ENCODE data around the gene KNL1. TPM values are rescaled to one million over a fixed set of nuclear protein-coding genes. Genes with fewer than 3 reads are reported as not detected.

The KNL1 gene
- total and polyA plus RNA-seq, 2 of the 8 experiments (the other 6 are each of a cell fraction or from before 2014, with no cell fraction given): 4.4 to 22.5 TPM

DNA sequence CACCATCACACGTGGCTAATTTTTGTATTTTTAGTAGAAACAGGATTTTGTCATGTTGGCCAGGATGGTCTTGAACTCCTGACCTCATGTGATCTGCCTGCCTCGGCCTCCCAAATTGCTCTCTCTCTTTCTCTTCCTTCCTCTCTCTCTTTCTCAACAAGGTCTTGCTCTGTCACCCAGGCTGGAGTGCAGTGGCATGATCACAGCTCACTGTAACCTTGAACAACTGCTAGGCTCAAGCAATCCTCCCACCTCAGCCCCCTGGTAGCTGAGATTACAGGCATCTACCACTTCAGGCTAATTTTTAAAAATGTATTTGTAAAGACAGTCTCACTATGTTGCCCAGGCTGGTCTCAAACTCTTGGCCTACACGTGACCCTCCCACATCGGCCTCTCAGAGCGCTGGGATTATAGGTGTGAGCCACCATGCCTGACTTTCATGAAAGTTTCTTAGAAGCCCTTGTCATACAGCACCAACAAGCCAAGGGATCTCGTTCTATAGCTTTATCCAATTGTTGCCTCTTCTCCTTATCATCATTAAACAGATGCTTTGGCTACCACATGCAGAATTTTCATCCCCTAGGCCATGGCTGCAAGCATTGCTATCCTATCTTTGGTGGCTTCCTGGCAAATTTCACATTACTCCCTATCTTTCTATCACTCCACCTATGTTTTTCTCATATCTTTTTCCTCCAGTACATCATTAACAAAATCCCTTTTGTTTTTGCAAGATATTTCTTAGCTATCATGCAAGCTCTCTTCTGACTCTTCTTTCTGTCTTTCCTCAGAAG, 34.9 kb upstream of the KNL1 start:
- no peak overlapping the region for H3K56ac ChIP-seq (replicated peaks; ENCODE audit: insufficient read length, low read depth, low read length)
- no peaks in the 10 kb centered on the region for H4K20me1 ChIP-seq (replicated peaks in 1 of 2; ENCODE audit: control insufficient read depth in 1 of 2, insufficient read depth in 2 of 2, low read length in 2 of 2)
- no peak overlapping the region for H2BK5ac ChIP-seq (ENCODE audit: low read depth, low read length)
- H3K27me3 ChIP-seq (replicated peaks in 1 of 4; ENCODE audit: control insufficient read depth in 3 of 4, extremely low read depth in 1 of 4, insufficient read depth in 3 of 4, low read length in 3 of 4): no peaks in the 10 kb centered on the region
- no peaks in the 10 kb centered on the region for H3K79me2 ChIP-seq (ENCODE audit: control insufficient read depth in 1 of 2, insufficient read depth in 2 of 2, low read length in 2 of 2)
- WGBS, 2 experiments (ENCODE audit: extremely low coverage in 1 of 2, insufficient coverage in 1 of 2, insufficient read length in 1 of 2, insufficient replicate concordance in 2 of 2, low coverage in 1 of 2, low lambda C conversion rate in 2 of 2, missing lambda C conversion rate in 1 of 2): 91% methylated on average over 6 of the region's 6 CpGs; no CpG with 5 or more reads in 1 of the 2 experiments
- no peak overlapping the region for H3K27ac ChIP-seq (ENCODE audit: low read depth, low read length)
- no peak overlapping the region for H2BK120ac ChIP-seq (replicated peaks; ENCODE audit: low read depth, low read length)
- FAIRE-seq (no peak), DNase-seq (ENCODE audit: low read depth in 1 of 2, low spot score in 2 of 2) (no peak)
- H3K79me1 ChIP-seq (ENCODE audit: low read depth, low read length): 0 out of 2 replicates have a peak, but pooled peaks cover 2% of the 10 kb centered on the region
- peaks cover 0 to 4% (median 0%) of the 10 kb centered on the region in 4 experiments; a peak in 1 of 8 replicates for H3K36me3 ChIP-seq (ENCODE audit: control insufficient read depth in 2 of 4, insufficient read depth in 4 of 4, low read length in 3 of 4)
- no peak overlapping the region for H2AK5ac ChIP-seq (ENCODE audit: low read depth, low read length)
- H2BK12ac ChIP-seq (ENCODE audit: low read depth, low read length): no peak overlapping the region
- H3K9ac ChIP-seq (replicated peaks in 1 of 4; ENCODE audit: extremely low read depth in 1 of 4, low read depth in 3 of 4, low read length in 3 of 4): no peak overlapping the region
- no peak overlapping the region for H3K14ac ChIP-seq (ENCODE audit: insufficient read length)
- ChIA-PET CTCF (ENCODE audit: partially characterized antibody) (interaction anchor here (1.2 to 1.5 kb wide), 2 partner anchors 13 to 15 kb away, joined by 3 read pairs; no protein-coding TSS in a partner anchor), POLR2A (ENCODE audit: partially characterized antibody) (interaction anchor here (1.3 kb wide), 1 partner anchor 10 kb away, joined by 5 read pairs; the partner anchor contains the start of gene RPUSD2)
- H4K8ac ChIP-seq (ENCODE audit: extremely low read depth, insufficient read depth, low read length): no peak overlapping the region
- H3K4me1 ChIP-seq (replicated peaks in 1 of 4; ENCODE audit: control insufficient read depth in 3 of 4, insufficient read depth in 4 of 4, low read length in 3 of 4): peaks cover under 1 to 12% (median 5%) of the 10 kb centered on the region in 4 experiments; a peak in 6 of 7 replicates
- H3K23me2 ChIP-seq (ENCODE audit: low read depth, low read length): no peaks in the 10 kb centered on the region; the same call in 1 of the 2 replicates
- no peak overlapping the region for H2AFZ ChIP-seq (ENCODE audit: low read length)
- no peaks in the 10 kb centered on the region for H3K9me3 ChIP-seq (ENCODE audit: insufficient read depth in 2 of 2, low read depth in 1 of 2, low read length in 1 of 2)
- no peak overlapping the region for H3K4ac ChIP-seq (replicated peaks; ENCODE audit: insufficient read length, low read depth, low read length)
- H4K5ac ChIP-seq (ENCODE audit: insufficient read length, low read depth, low read length): no peak overlapping the region
- no peak overlapping the region for H3K23ac ChIP-seq (ENCODE audit: insufficient read length)
- H2BK20ac ChIP-seq (ENCODE audit: low read length): no peak overlapping the region
- TF ChIP-seq SIX5 (IDR thresholded peaks at IDR 0.05; ENCODE audit: low read depth, low read length) (no peak), BACH1 (IDR thresholded peaks at IDR 0.05; ENCODE audit: low read length) (no peak), SRF (IDR thresholded peaks at IDR 0.05; ENCODE audit: low read depth, low read length) (no peak), GABPA (IDR thresholded peaks at IDR 0.05; ENCODE audit: borderline replicate concordance, insufficient read depth, low read length) (no peak), RBBP5 (IDR thresholded peaks at IDR 0.05; ENCODE audit: borderline replicate concordance, low read depth, low read length) (no peak), CHD2 (IDR thresholded peaks at IDR 0.05; ENCODE audit: low read length) (no peak), GTF2F1 (IDR thresholded peaks at IDR 0.05; ENCODE audit: borderline replicate concordance, low read depth, low read length) (no peak), CHD1 (IDR thresholded peaks at IDR 0.05; ENCODE audit: low read depth, low read length) (no peak), POU5F1 (IDR thresholded peaks at IDR 0.05; ENCODE audit: low read depth, low read length) (no peak), SP4 (IDR thresholded peaks at IDR 0.05; ENCODE audit: low read length) (no peak), NRF1 (IDR thresholded peaks at IDR 0.05; ENCODE audit: low read depth, low read length) (no peak), YY1 (IDR thresholded peaks at IDR 0.05; ENCODE audit: low read depth, low read length) (no peak)
- H4K91ac ChIP-seq (replicated peaks; ENCODE audit: insufficient read length, low read length): no peak overlapping the region
- no peak overlapping the region for H3K4me2 ChIP-seq (ENCODE audit: insufficient read depth in 1 of 2, low read depth in 2 of 2, low read length in 2 of 2)
- no peak overlapping the region for H2BK15ac ChIP-seq (ENCODE audit: low read length)
- no peak overlapping the region for H3K4me3 ChIP-seq (ENCODE audit: extremely low read depth in 1 of 4, insufficient read depth in 2 of 4, low read depth in 3 of 4, low read length in 4 of 4)
- H3K18ac ChIP-seq (ENCODE audit: extremely low read depth, low read length): no peak overlapping the region

Measured in H1 (cell line).